Nephron progenitor cell (in vitro differentiated cells): ENCODE results near the gene IFIT1.

Experiments used
- DNase-seq: peaks from one replicate; pipeline ENCODE4 v3.0.0; 2021
- H3K27ac Mint-ChIP-seq: 2 replicates; pipeline ENCODE4 v1.8.0; 2021; ENCODE audit warnings: mild to moderate bottlenecking, moderate library complexity, mixed read lengths
- H3K27me3 Mint-ChIP-seq: 2 replicates; pipeline ENCODE4 v1.8.0; 2021; ENCODE audit warnings: mild to moderate bottlenecking, low read depth, mixed read lengths; ENCODE audit not compliant: poor library complexity
- H3K36me3 Mint-ChIP-seq: 2 replicates; pipeline ENCODE4 v1.8.0; 2021; ENCODE audit warnings: low read depth, mixed read lengths
- H3K4me1 Mint-ChIP-seq: 2 replicates; pipeline ENCODE4 v1.8.0; 2021; ENCODE audit warnings: mixed read lengths
- H3K4me3 Mint-ChIP-seq: 2 replicates; pipeline ENCODE4 v1.8.0; 2021; ENCODE audit warnings: mild to moderate bottlenecking, moderate library complexity, mixed read lengths
- H3K9me3 Mint-ChIP-seq: 2 replicates; pipeline ENCODE4 v1.8.0; 2021; ENCODE audit warnings: mild to moderate bottlenecking, moderate library complexity, mixed read lengths
- CTCF ChIP-seq: fragments of 200-600 bp; sonication (generic); IDR thresholded peaks from 2 replicates; pipeline ENCODE4 v1.5.0; 2021; ENCODE audit warnings: antibody characterized with exemption

The IFIT1 gene

GRCh38 chr10:89362929-89363328 is 29.5 kb upstream of the IFIT1 start:
- no peaks in the 10 kb centered on the region for H3K36me3 Mint-ChIP-seq
- peaks cover 15% of the 10 kb centered on the region for H3K9me3 Mint-ChIP-seq
- TF ChIP-seq CTCF, result no peak
- no peak overlapping the region for H3K27ac Mint-ChIP-seq
- DNase-seq, result no peak
- no peak overlapping the region for H3K4me3 Mint-ChIP-seq
- H3K27me3 Mint-ChIP-seq, result peaks cover 4% of the 10 kb centered on the region
- peaks cover 6% of the 10 kb centered on the region for H3K4me1 Mint-ChIP-seq

GRCh38 chr10:89363729-89364442 is 28.5 kb upstream of the IFIT1 start:
- peaks cover 16% of the 10 kb centered on the region for H3K4me1 Mint-ChIP-seq
- H3K27ac Mint-ChIP-seq, result no peak overlapping the region
- TF ChIP-seq CTCF, result no peak
- H3K36me3 Mint-ChIP-seq, result no peaks in the 10 kb centered on the region
- DNase-seq, result no peak
- H3K27me3 Mint-ChIP-seq, result peaks cover 4% of the 10 kb centered on the region
- H3K9me3 Mint-ChIP-seq, result peaks cover 15% of the 10 kb centered on the region
- no peak overlapping the region for H3K4me3 Mint-ChIP-seq

- H3K4me3 Mint-ChIP-seq, result no peak overlapping the region
- peaks cover 22% of the 10 kb centered on the region for H3K4me1 Mint-ChIP-seq
- DNase-seq, result no peak
- peaks cover 15% of the 10 kb centered on the region for H3K9me3 Mint-ChIP-seq
- no peaks in the 10 kb centered on the region for H3K36me3 Mint-ChIP-seq
- H3K27ac Mint-ChIP-seq, result no peak overlapping the region
- H3K27me3 Mint-ChIP-seq, result peaks cover 4% of the 10 kb centered on the region
- no peak for TF ChIP-seq CTCF
Measured at GRCh38 chr10:89364531-89364930, 27.9 kb upstream of the IFIT1 start.

GRCh38 chr10:89367529-89367928 is 24.9 kb upstream of the IFIT1 start:
- Mint-ChIP-seq H3K4me3 (no peak overlapping the region), H3K27ac (peak overlapping the region; percentile 53), H3K4me1 (peaks cover 22% of the 10 kb centered on the region), H3K27me3 (no peaks in the 10 kb centered on the region), H3K9me3 (peaks cover 15% of the 10 kb centered on the region), H3K36me3 (no peaks in the 10 kb centered on the region)
- no peak for TF ChIP-seq CTCF
- DNase-seq, result no peak

- no peak overlapping the region for H3K27ac Mint-ChIP-seq
- no peak overlapping the region for H3K4me3 Mint-ChIP-seq
- H3K27me3 Mint-ChIP-seq, result no peaks in the 10 kb centered on the region
Measured at GRCh38 chr10:89368129-89368528, 24.3 kb upstream of the IFIT1 start.

More at GRCh38 chr10:89368129-89368528, 24.3 kb upstream of the IFIT1 start:
- Mint-ChIP-seq H3K9me3 (peaks cover 15% of the 10 kb centered on the region), H3K4me1 (peaks cover 22% of the 10 kb centered on the region), H3K36me3 (no peaks in the 10 kb centered on the region)
- no peak for DNase-seq
- TF ChIP-seq CTCF, result no peak
